IMR-90 (cell line): ENCODE measurements around the gene MX1. TPM values are rescaled to one million over a fixed set of nuclear protein-coding genes. Genes with fewer than 3 reads are reported as not detected.

ENCODE experiments used
- polyA plus RNA-seq, 3 experiments: library from polyadenylated mRNA; depleted of rRNA; stranded (reverse); fragments of >200 nt; gene quantifications; 2 replicates each; pipeline ENCODE4 v1.2.3, GENCODE V29; 2012; ENCODE audit warnings: low replicate concordance in 1 of 3
- total RNA-seq: library from RNA; depleted of rRNA; stranded (reverse); fragments of >200 nt; gene quantifications from 2 replicates; pipeline ENCODE4 v1.2.3, GENCODE V29; 2012; rRNA removed

Gene MX1
- total and polyA plus RNA-seq, 2 of the 4 experiments (the other 2 are of a cell fraction) = 1.0 to 2.5 TPM

Other genes starting within 250 kb of the MX1 start
- gene FAM3B, start 109.4 kb upstream of the MX1 start, total RNA-seq = not detected in 2 replicates
- gene FAM3B, start 109.4 kb upstream of the MX1 start, polyA plus RNA-seq (2012; rRNA removed) = not detected in 2 replicates
- 0.54 and 0.56 TPM in 2 replicates for gene MX2, start 64.2 kb upstream of the MX1 start, total RNA-seq
- gene MX2, start 64.2 kb upstream of the MX1 start, polyA plus RNA-seq (2012; rRNA removed) = 0.43 and 0.53 TPM in 2 replicates
- not detected in 2 replicates for gene TMPRSS2, start 81.9 kb downstream of the MX1 start, total RNA-seq
- gene TMPRSS2, start 81.9 kb downstream of the MX1 start, polyA plus RNA-seq (2012; rRNA removed) = not detected in 2 replicates